A673 (cell line): ENCODE measurements around the gene MC3R.
"Not testable (repeated sequence)": the region's sequence is repeated elsewhere in the genome, so short reads cannot be mapped to it uniquely, and the experiment has no call there.

Experiments
- CTCF ChIP-seq: fragments of 300-800, 200-600 bp; sonication (generic); conservative IDR thresholded peaks from 2 replicates; pipeline ENCODE4 v1.5.1; 2017; ENCODE audit warnings: low read depth, mild to moderate bottlenecking, antibody characterized with exemption, low read length, moderate library complexity, mixed read lengths
- EZH2 ChIP-seq: fragments of 200-600 bp; sonication (generic); IDR thresholded peaks from 2 replicates; pipeline ENCODE4 v1.6.1; 2017; ENCODE audit warnings: borderline replicate concordance, low read depth, mild to moderate bottlenecking, mixed read lengths, antibody characterized with exemption, low read length; ENCODE audit not compliant: poor library complexity, severe bottlenecking

- not testable (repeated sequence) for TF ChIP-seq CTCF, EZH2
Measured at GRCh38 chr20:56221186-56221585, 27.3 kb upstream of the MC3R start.
